B cell (primary cell): Measurements from ENCODE around the gene FAM168A. TPM values are rescaled to one million over a fixed set of nuclear protein-coding genes. Genes with fewer than 3 reads are reported as not detected.
"Not testable (repeated sequence)": the region's sequence is repeated elsewhere in the genome, so short reads cannot be mapped to it uniquely, and the experiment has no call there.

Source experiments
- ATAC-seq: fragments of 200-7000 bp; cut with Tn5 transposase; one replicate; pipeline ENCODE4 v1.10.0; 2021; ENCODE audit warnings: low read depth, mild to moderate bottlenecking, moderate number of reproducible peaks, moderate library complexity
- CTCF ChIA-PET: fragments of 350-600 bp; sonication (Branson Sonifier 250); formaldehyde crosslinking; loops from one replicate; lab custom pipeline; 2021; ENCODE audit warnings: antibody characterized with exemption, inconsistent platforms; lab: Charles Lee
- POLR2A ChIA-PET: fragments of 350-600 bp; sonication (Branson Sonifier 250); formaldehyde crosslinking; loops from one replicate; lab custom pipeline; 2021; ENCODE audit warnings: antibody characterized with exemption; lab: Charles Lee
- DNase-seq: peaks from one replicate; pipeline ENCODE4 v3.0.0; 2013
- H2AFZ ChIP-seq: 2 replicates; pipeline ENCODE4 v1.6.1; 2012; ENCODE audit warnings: mild to moderate bottlenecking, low read depth, low read length; ENCODE audit not compliant: insufficient read depth, poor library complexity, severe bottlenecking
- H3K27ac ChIP-seq, 2 donors: 1 replicate in 1 of 2; 2 replicates in 1 of 2; pipeline ENCODE4 v1.5.1; 2012 to 2013; ENCODE audit warnings: low read length in 2 of 2, mild to moderate bottlenecking in 2 of 2, moderate library complexity in 1 of 2
- H3K27me3 ChIP-seq, 4 experiments: fragments of 200-600 bp in 1 of 4; sonication (generic) in 1 of 4; replicated peaks in 1 of 4; 1 replicate in 2 of 4; 2 replicates in 2 of 4; pipeline versions ENCODE4 v1.6.1 to v1.7.0; 2013 to 2016; ENCODE audit warnings: low read length in 3 of 4, mild to moderate bottlenecking in 2 of 4, mixed read lengths in 1 of 4, moderate library complexity in 1 of 4; ENCODE audit not compliant: insufficient read depth in 4 of 4, control insufficient read depth in 3 of 4; ENCODE audit errors: control extremely low read depth in 1 of 4
- H3K36me3 ChIP-seq, 2 experiments: replicated peaks in 1 of 2; 1 replicate in 1 of 2; 2 replicates in 1 of 2; pipeline versions ENCODE4 v1.6.1 to v1.7.1; 2013; ENCODE audit warnings: low read length in 1 of 2; ENCODE audit not compliant: insufficient read depth in 2 of 2, control insufficient read depth in 1 of 2; ENCODE audit errors: control extremely low read depth in 1 of 2, extremely low read depth in 1 of 2
- H3K4me1 ChIP-seq, 2 donors: fragments of 200-600 bp in 1 of 2; sonication (generic) in 1 of 2; 1 replicate in 1 of 2; 2 replicates in 1 of 2; pipeline versions ENCODE4 v1.5.1 to v1.6.1; 2013 to 2017; ENCODE audit warnings: low read length in 2 of 2; ENCODE audit not compliant: control insufficient read depth in 2 of 2, insufficient read depth in 2 of 2
- H3K4me2 ChIP-seq: replicated peaks from 2 replicates; pipeline ENCODE3; 2012; ENCODE audit warnings: mild to moderate bottlenecking, low read depth, low read length; ENCODE audit not compliant: poor library complexity, severe bottlenecking
- H3K4me3 ChIP-seq, 5 experiments: fragments of 200-600 bp in 1 of 5; sonication (generic) in 1 of 5; 1 replicate in 3 of 5; 2 replicates in 2 of 5; pipeline versions ENCODE4 v1.5.1 to v1.7.0; 2011 to 2016; ENCODE audit warnings: low read length in 4 of 5, mild to moderate bottlenecking in 4 of 5, low read depth in 2 of 5, control low read depth in 1 of 5, moderate library complexity in 1 of 5; ENCODE audit not compliant: insufficient read depth in 1 of 5; ENCODE audit errors: control extremely low read depth in 1 of 5, extremely low read depth in 1 of 5
- H3K79me2 ChIP-seq: fragments of 200-600 bp; sonication (generic); one replicate; pipeline ENCODE4 v1.6.0; 2016; ENCODE audit warnings: low read length; ENCODE audit not compliant: control insufficient read depth, insufficient read depth
- H3K9ac ChIP-seq: fragments of 200-600 bp; sonication (generic); 2 replicates; pipeline ENCODE4 v1.6.1; 2017; ENCODE audit warnings: mild to moderate bottlenecking, low read length, moderate library complexity
- H3K9me3 ChIP-seq, 3 donors: one replicate each; pipeline versions ENCODE4 v1.6.1 to v1.7.1; 2013; ENCODE audit warnings: low read length in 2 of 3; ENCODE audit not compliant: control insufficient read depth in 2 of 3, insufficient read depth in 1 of 3; ENCODE audit errors: control extremely low read depth in 1 of 3
- H4K20me1 ChIP-seq: 2 replicates; pipeline ENCODE4 v1.6.0; 2012; ENCODE audit warnings: mild to moderate bottlenecking, low read length; ENCODE audit not compliant: insufficient read depth, control insufficient read depth, poor library complexity, severe bottlenecking
- H3K27ac Mint-ChIP-seq: one replicate; pipeline ENCODE4 v1.8.0; 2021; ENCODE audit warnings: mixed read lengths
- H3K27me3 Mint-ChIP-seq: one replicate; pipeline ENCODE4 v1.8.0; 2021; ENCODE audit warnings: mixed read lengths
- H3K4me1 Mint-ChIP-seq: one replicate; pipeline ENCODE4 v1.8.0; 2021; ENCODE audit warnings: mixed read lengths
- H3K4me3 Mint-ChIP-seq: one replicate; pipeline ENCODE4 v1.8.0; 2021; ENCODE audit warnings: mixed read lengths
- H3K9me3 Mint-ChIP-seq: one replicate; pipeline ENCODE4 v1.8.0; 2022; ENCODE audit warnings: mixed read lengths; ENCODE audit not compliant: insufficient read depth
- CTCF ChIP-seq: fragments of 200-600 bp; IDR thresholded peaks from one replicate; pipeline ENCODE4 v1.8.0; 2022; ENCODE audit warnings: antibody characterized with exemption, mild to moderate bottlenecking
- EZH2 ChIP-seq: IDR thresholded peaks from 2 replicates; pipeline ENCODE4 v1.6.1; 2012; ENCODE audit warnings: borderline replicate concordance, low read depth, mild to moderate bottlenecking, moderate library complexity, low read length; ENCODE audit not compliant: insufficient read depth, poor library complexity, severe bottlenecking
- WGBS: methylation state at CpG from one replicate; pipeline ENCODE4 v1.1.5; 2013; ENCODE audit warnings: missing lambda C conversion rate; ENCODE audit not compliant: insufficient coverage; 5-methylcytosine and 5-hydroxymethylcytosine counted together
- intact Hi-C: fragments of 100-400 bp; cut with micrococcal nuclease; formaldehyde crosslinking; loops from one replicate; pipeline ENCODE4 v1.10.0; 2022
- polyA plus RNA-seq: library from polyadenylated mRNA; depleted of rRNA; stranded (reverse); fragments of >200 nt; gene quantifications from 2 replicates; pipeline ENCODE4 v1.2.3, GENCODE V29; 2012
- total RNA-seq, 2 donors: library from RNA; stranded (reverse); fragments of 120-200 nt in 1 of 2; gene quantifications; 1 replicate in 1 of 2; 2 replicates in 1 of 2; pipeline versions ENCODE4 v1.2.3 to v1.2.4, GENCODE V29; 2013 to 2022

Gene FAM168A
- total and polyA plus RNA-seq, 2 donors (not counting 1 experiment from before 2014, with no cell fraction given) = 11.0 to 26.8 TPM

- Histone ChIP-seq H4K20me1 (no peaks in the 10 kb centered on the region), H3K4me3 (no peak overlapping the region), H3K4me2 (no peak overlapping the region), H3K27me3 (no peaks in the 10 kb centered on the region), H3K9ac (no peak overlapping the region), H3K4me1 (no peaks in the 10 kb centered on the region), H3K27ac (no peak overlapping the region), H3K36me3 (peaks cover 2 to 3% of the 10 kb centered on the region in 2 experiments), H3K9me3 (peaks cover 0 to 18% (median 0%) of the 10 kb centered on the region in 3 donors), H3K79me2 (peaks cover 11% of the 10 kb centered on the region), H2AFZ (no peak overlapping the region)
- TF ChIP-seq CTCF = no peak
- no peak for TF ChIP-seq EZH2
- no peak overlapping the region for H3K4me3 Mint-ChIP-seq
- H3K27ac Mint-ChIP-seq = no peak overlapping the region
- ChIA-PET CTCF (no interaction called here), POLR2A (no interaction called here)
- 100% methylated on average over 1 of the region's 1 CpG for WGBS
- intact Hi-C loops = no loop called here
- H3K9me3 Mint-ChIP-seq = peaks cover 9% of the 10 kb centered on the region
- DNase-seq (no peak), ATAC-seq (no peak)
- H3K4me1 Mint-ChIP-seq = peaks cover 4% of the 10 kb centered on the region
- no peaks in the 10 kb centered on the region for H3K27me3 Mint-ChIP-seq
Observed at GRCh38 chr11:73473252-73473651, 124.7 kb downstream of the FAM168A start.

GRCh38 chr11:73470036-73470612 is 127.8 kb downstream of the FAM168A start:
- H4K20me1 ChIP-seq, DNase-seq, H3K4me3 ChIP-seq, H3K9me3 ChIP-seq, H2AFZ ChIP-seq, H3K79me2 ChIP-seq, H3K9me3 Mint-ChIP-seq, H3K27ac ChIP-seq, H3K36me3 ChIP-seq, H3K4me1 ChIP-seq, intact Hi-C loops, POLR2A ChIA-PET, H3K4me2 ChIP-seq, H3K4me3 Mint-ChIP-seq, H3K4me1 Mint-ChIP-seq, H3K27ac Mint-ChIP-seq, H3K9ac ChIP-seq, ATAC-seq, H3K27me3 ChIP-seq, H3K27me3 Mint-ChIP-seq: not testable (repeated sequence)
- 100% methylated on average over 1 of the region's 13 CpGs for WGBS
- CTCF ChIA-PET = interaction anchor here (1.4 kb wide), 1 partner anchor 8 kb away, joined by 5 read pairs; no protein-coding TSS in a partner anchor
